Hepatocyte (in vitro differentiated cells): ENCODE data around the gene ERCC6L2. TPM values are rescaled to one million over a fixed set of nuclear protein-coding genes. Genes with fewer than 3 reads are reported as not detected.

ENCODE experiments used
- DNase-seq: peaks from one replicate; pipeline ENCODE4 v3.0.0-alpha.2; 2016; ENCODE audit warnings: low spot score
- H2AFZ ChIP-seq: fragments of 200-600 bp; sonication (generic); 2 replicates; pipeline ENCODE4 v1.6.0; 2016; ENCODE audit warnings: antibody characterized with exemption, mild to moderate bottlenecking
- H3K27ac ChIP-seq: fragments of 200-600 bp; sonication (generic); 2 replicates; pipeline ENCODE4 v1.5.1; 2016; ENCODE audit warnings: mild to moderate bottlenecking
- H3K27me3 ChIP-seq: fragments of 200-600 bp; sonication (generic); 2 replicates; pipeline ENCODE4 v1.6.1; 2016
- H3K36me3 ChIP-seq: fragments of 200-600 bp; sonication (generic); replicated peaks from 2 replicates; pipeline ENCODE4 v1.5.1; 2016; ENCODE audit warnings: low read depth; ENCODE audit not compliant: insufficient read depth
- H3K4me1 ChIP-seq: fragments of 200-600 bp; sonication (generic); 2 replicates; pipeline ENCODE4 v1.5.1; 2016; ENCODE audit warnings: mild to moderate bottlenecking, moderate library complexity; ENCODE audit not compliant: insufficient read depth
- H3K4me2 ChIP-seq: fragments of 200-600 bp; sonication (generic); 2 replicates; pipeline ENCODE4 v1.6.0; 2016
- H3K4me3 ChIP-seq: fragments of 200-600 bp; sonication (generic); 2 replicates; pipeline ENCODE4 v1.5.1; 2016; ENCODE audit warnings: mild to moderate bottlenecking
- H3K79me2 ChIP-seq: fragments of 200-600 bp; sonication (generic); 2 replicates; pipeline ENCODE4 v1.6.0; 2017; ENCODE audit warnings: mild to moderate bottlenecking
- H3K9me2 ChIP-seq: fragments of 200-600 bp; sonication (generic); replicated peaks from 2 replicates; pipeline ENCODE4 v1.6.0; 2017; ENCODE audit warnings: mild to moderate bottlenecking; ENCODE audit not compliant: insufficient read depth
- H3K9me3 ChIP-seq: fragments of 200-600 bp; sonication (generic); 2 replicates; pipeline ENCODE4 v1.5.1; 2016; ENCODE audit warnings: low read depth, mild to moderate bottlenecking
- H4K20me1 ChIP-seq: fragments of 200-600 bp; sonication (generic); 2 replicates; pipeline ENCODE4 v1.6.0; 2016; ENCODE audit warnings: mild to moderate bottlenecking; ENCODE audit not compliant: insufficient read depth, poor library complexity, severe bottlenecking
- CTCF ChIP-seq: fragments of 200-600 bp; sonication (generic); IDR thresholded peaks from 2 replicates; pipeline ENCODE4 v1.5.1; 2016; ENCODE audit warnings: antibody characterized with exemption, mild to moderate bottlenecking; ENCODE audit not compliant: poor library complexity
- EZH2 ChIP-seq: fragments of 200-600 bp; sonication (generic); IDR thresholded peaks from 2 replicates; pipeline ENCODE4 v1.6.1; 2016; ENCODE audit warnings: antibody characterized with exemption, mild to moderate bottlenecking, borderline replicate concordance
- EZH2phosphoT487 ChIP-seq: fragments of 200-600 bp; sonication (generic); IDR thresholded peaks from one replicate; pipeline ENCODE4 v1.6.1; 2018; ENCODE audit warnings: antibody characterized with exemption, mild to moderate bottlenecking, low read depth, moderate library complexity; ENCODE audit not compliant: unreplicated experiment, severe bottlenecking
- WGBS: methylation state at CpG from one replicate; pipeline ENCODE4 v1.1.6; 2016; ENCODE audit warnings: low lambda C conversion rate; ENCODE audit errors: missing lambda C conversion rate; 5-methylcytosine and 5-hydroxymethylcytosine counted together
- polyA plus RNA-seq: library from polyadenylated mRNA; unstranded; fragments of >200 nt; fragmentation: Nextera tagmentation; extraction: Ambion mirVana; gene quantifications from 2 replicates; pipeline ENCODE4 v1.2.1, GENCODE V29; 2016
- total RNA-seq: library from RNA; depleted of rRNA; stranded (reverse); fragments of >200 nt; gene quantifications from 2 replicates; pipeline ENCODE4 v1.2.3, GENCODE V29; 2014

The ERCC6L2 gene
- total and polyA plus RNA-seq, 2 experiments from 2014 or later = 17.6 to 55.7 TPM

- Histone ChIP-seq H3K27ac (no peak overlapping the region), H3K9me2 (no peaks in the 10 kb centered on the region), H4K20me1 (no peaks in the 10 kb centered on the region), H3K4me2 (no peak overlapping the region), H3K4me3 (no peak overlapping the region), H3K79me2 (no peaks in the 10 kb centered on the region), H3K36me3 (no peaks in the 10 kb centered on the region), H3K4me1 (no peaks in the 10 kb centered on the region), H3K9me3 (no peaks in the 10 kb centered on the region), H2AFZ (no peak overlapping the region), H3K27me3 (no peaks in the 10 kb centered on the region)
- 97% methylated on average over 1 of the region's 1 CpG for WGBS
- TF ChIP-seq EZH2 (no peak), EZH2phosphoT487 (no peak)
- no peak for DNase-seq
Measured at GRCh38 chr9:95991326-95991725, 115.8 kb downstream of the ERCC6L2 start.

- Histone ChIP-seq H3K27ac (no peak overlapping the region), H3K9me3 (no peaks in the 10 kb centered on the region), H4K20me1 (no peaks in the 10 kb centered on the region), H3K4me1 (no peaks in the 10 kb centered on the region), H3K36me3 (no peaks in the 10 kb centered on the region), H2AFZ (no peak overlapping the region), H3K4me3 (no peak overlapping the region), H3K79me2 (no peaks in the 10 kb centered on the region), H3K4me2 (no peak overlapping the region), H3K9me2 (no peaks in the 10 kb centered on the region), H3K27me3 (no peaks in the 10 kb centered on the region)
- 98% methylated on average over 2 of the region's 2 CpGs for WGBS
- DNase-seq = no peak
- TF ChIP-seq EZH2phosphoT487 (no peak), EZH2 (no peak), CTCF (no peak)
Measured at GRCh38 chr9:95992536-95992935, 117.0 kb downstream of the ERCC6L2 start.

- Histone ChIP-seq H3K4me2 (no peak overlapping the region), H3K4me1 (no peaks in the 10 kb centered on the region), H3K9me3 (no peaks in the 10 kb centered on the region), H3K79me2 (no peaks in the 10 kb centered on the region), H3K9me2 (no peaks in the 10 kb centered on the region), H3K4me3 (no peak overlapping the region), H3K27me3 (no peaks in the 10 kb centered on the region), H4K20me1 (no peaks in the 10 kb centered on the region), H2AFZ (no peak overlapping the region), H3K27ac (no peak overlapping the region), H3K36me3 (no peaks in the 10 kb centered on the region)
- WGBS = 99% methylated on average over 3 of the region's 3 CpGs
- no peak for DNase-seq
- TF ChIP-seq EZH2phosphoT487 = no peak
- TF ChIP-seq CTCF = no peak
- no peak for TF ChIP-seq EZH2
Measured at GRCh38 chr9:95993337-95993736, 117.8 kb downstream of the ERCC6L2 start.

- no peaks in the 10 kb centered on the region for H4K20me1 ChIP-seq
Measured at GRCh38 chr9:95999390-95999789, 123.9 kb downstream of the ERCC6L2 start.

More at GRCh38 chr9:95999390-95999789, 123.9 kb downstream of the ERCC6L2 start:
- Histone ChIP-seq H2AFZ (no peak overlapping the region), H3K27ac (no peak overlapping the region), H3K4me1 (no peaks in the 10 kb centered on the region), H3K4me2 (no peak overlapping the region), H3K4me3 (no peak overlapping the region), H3K9me2 (no peaks in the 10 kb centered on the region), H3K79me2 (no peaks in the 10 kb centered on the region), H3K27me3 (no peaks in the 10 kb centered on the region), H3K36me3 (no peaks in the 10 kb centered on the region), H3K9me3 (no peaks in the 10 kb centered on the region)
- 98% methylated on average over 3 of the region's 3 CpGs for WGBS
- no peak for DNase-seq
- TF ChIP-seq EZH2 (no peak), EZH2phosphoT487 (no peak), CTCF (no peak)
